Measurements from ENCODE around the gene CHD3. TPM values are rescaled to one million over a fixed set of nuclear protein-coding genes. Genes with fewer than 3 reads are reported as not detected.

Gene CHD3
- total RNA-seq, 4 donors from 2014 or later = 5.4 to 7.7 (median 6.0) TPM

- no peak for DNase-seq
- no peak overlapping the region for H3K27ac ChIP-seq
- H3K4me1 ChIP-seq = peaks cover 17 to 21% of the 10 kb centered on the region in 2 donors
- H3K9me3 ChIP-seq = no peaks in the 10 kb centered on the region
- H3K27me3 ChIP-seq = no peaks in the 10 kb centered on the region
- H3K36me3 ChIP-seq = peaks cover 0 to 4% of the 10 kb centered on the region in 2 donors
- intact Hi-C loops (cut with DNase I; ENCODE audit: low total_unique reads) = no loop called here
- TF ChIP-seq POLR2A (IDR thresholded peaks at IDR 0.05) (no peak), CTCF (IDR thresholded peaks at IDR 0.05 in 4 of 5, conservative IDR thresholded peaks at IDR 0.05 in 1 of 5) (peak; percentile 54 to 74 (median 72))
- no peak overlapping the region for H3K4me3 ChIP-seq
- ATAC-seq = peak; percentile 18 to 31
- in situ Hi-C loops (cut with MboI; ENCODE audit: low sequenced_read_pairs in 4 of 4) = loop anchor here (5.0 to 10.0 kb wide), 2 partner anchors 74 to 82 kb away; no protein-coding TSS in a partner anchor
These were observed 24.4 kb downstream of the CHD3 start for GRCh38 chr17:7912927-7913524.

GRCh38 chr17:7915179-7915610 is 26.6 kb downstream of the CHD3 start:
- Histone ChIP-seq H3K27ac (peak overlapping the region; percentile 85 to 92 (median 90)), H3K4me3 (peak overlapping the region; percentile 79 to 81 (median 80)), H3K36me3 (peaks cover 0 to 2% of the 10 kb centered on the region in 2 donors), H3K9me3 (no peaks in the 10 kb centered on the region), H3K27me3 (no peaks in the 10 kb centered on the region), H3K4me1 (peaks cover 17 to 21% of the 10 kb centered on the region in 2 donors)
- TF ChIP-seq POLR2A (IDR thresholded peaks at IDR 0.05) = no peak
- TF ChIP-seq CTCF (IDR thresholded peaks at IDR 0.05 in 4 of 5, conservative IDR thresholded peaks at IDR 0.05 in 1 of 5) = no peak
- intact Hi-C loops (cut with DNase I; ENCODE audit: low total_unique reads) = loop anchor here (1.0 to 5.0 kb wide), 3 partner anchors 17 to 75 kb away; partner anchors contain the start of genes CNTROB, CYB5D1, NAA38 and TMEM88
- in situ Hi-C loops (cut with MboI; ENCODE audit: low sequenced_read_pairs in 4 of 4) = loop anchor here in 1 of 4 donors (10.0 kb wide), 1 partner anchor 80 kb away; no protein-coding TSS in a partner anchor
- DNase-seq (no peak), ATAC-seq (peak; percentile 42 to 45)

GRCh38 chr17:7915611-7916384 is 27.2 kb downstream of the CHD3 start, which contains the start of gene RNF227:
TSS of gene RNF227 (minus strand) at chr17:7916289. CDS start at chr17:7916195, 94 bp downstream.
- intact Hi-C loops (cut with DNase I; ENCODE audit: low total_unique reads) = loop anchor here (1.0 to 5.0 kb wide), 3 partner anchors 17 to 75 kb away; partner anchors contain the start of genes CNTROB, CYB5D1, NAA38 and TMEM88
- H3K36me3 ChIP-seq = no peaks in the 10 kb centered on the region
- peak; percentile 66 to 78 for DNase-seq
- H3K4me3 ChIP-seq = peak within 1 kb of the TSS; percentile 79 to 81 (median 80)
- H3K27me3 ChIP-seq = no peaks in the 10 kb centered on the region
- peak within 1 kb of the TSS; percentile 85 to 92 (median 90) for H3K27ac ChIP-seq
- in situ Hi-C loops (cut with MboI; ENCODE audit: low sequenced_read_pairs in 4 of 4) = loop anchor here in 1 of 4 donors (10.0 kb wide), 1 partner anchor 79 kb away; no protein-coding TSS in a partner anchor
- no peaks in the 10 kb centered on the region for H3K9me3 ChIP-seq
- TF ChIP-seq POLR2A (IDR thresholded peaks at IDR 0.05) = peak; percentile 56 to 59
- TF ChIP-seq CTCF (IDR thresholded peaks at IDR 0.05 in 4 of 5, conservative IDR thresholded peaks at IDR 0.05 in 1 of 5) = no peak
- H3K4me1 ChIP-seq = peaks cover 17 to 21% of the 10 kb centered on the region in 2 donors
- peak; percentile 91 to 93 for ATAC-seq

GRCh38 chr17:7916385-7916682 is 27.7 kb downstream of the CHD3 start:
- no peaks in the 10 kb centered on the region for H3K9me3 ChIP-seq
- intact Hi-C loops (cut with DNase I; ENCODE audit: low total_unique reads) = loop anchor here (5.0 kb wide), 1 partner anchor 59 kb away; the partner anchor contains the start of genes CYB5D1, NAA38 and TMEM88
- H3K4me3 ChIP-seq = peak overlapping the region; percentile 79 to 81 (median 80)
- in situ Hi-C loops (cut with MboI; ENCODE audit: low sequenced_read_pairs in 4 of 4) = loop anchor here in 1 of 4 donors (10.0 kb wide), 1 partner anchor 78 kb away; no protein-coding TSS in a partner anchor
- peaks cover 17 to 21% of the 10 kb centered on the region in 2 donors for H3K4me1 ChIP-seq
- ATAC-seq (no peak), DNase-seq (no peak)
- peak overlapping the region; percentile 85 to 92 (median 90) for H3K27ac ChIP-seq
- no peaks in the 10 kb centered on the region for H3K36me3 ChIP-seq
- no peaks in the 10 kb centered on the region for H3K27me3 ChIP-seq
- no peak for TF ChIP-seq CTCF (IDR thresholded peaks at IDR 0.05 in 4 of 5, conservative IDR thresholded peaks at IDR 0.05 in 1 of 5)
- no peak for TF ChIP-seq POLR2A (IDR thresholded peaks at IDR 0.05)
